ENCODE measurements around the gene HSD11B1. TPM values are rescaled to one million over a fixed set of nuclear protein-coding genes. Genes with fewer than 3 reads are reported as not detected.
A peak's percentile ranks its signal among the peaks of the same experiment; 100 is the strongest.

Gene HSD11B1
- 0.10 TPM for total RNA-seq

- Histone ChIP-seq H3K4me3 (ENCODE audit: low read length) (no peak within 1 kb of the TSS), H3K27me3 (ENCODE audit: insufficient read depth, low read length) (no peaks in the 10 kb centered on the region), H3K4me1 (ENCODE audit: insufficient read depth, low read length) (peaks cover 15% of the 10 kb centered on the region), H3K9me3 (ENCODE audit: low read depth, low read length) (no peaks in the 10 kb centered on the region)
These were observed at the start of gene HSD11B1 for GRCh38 chr1:209704584-209704983. Gene HSD11B1 (plus strand): TSS chr1:209704846. CDS start chr1:209704943, 97 bp downstream.

DNA sequence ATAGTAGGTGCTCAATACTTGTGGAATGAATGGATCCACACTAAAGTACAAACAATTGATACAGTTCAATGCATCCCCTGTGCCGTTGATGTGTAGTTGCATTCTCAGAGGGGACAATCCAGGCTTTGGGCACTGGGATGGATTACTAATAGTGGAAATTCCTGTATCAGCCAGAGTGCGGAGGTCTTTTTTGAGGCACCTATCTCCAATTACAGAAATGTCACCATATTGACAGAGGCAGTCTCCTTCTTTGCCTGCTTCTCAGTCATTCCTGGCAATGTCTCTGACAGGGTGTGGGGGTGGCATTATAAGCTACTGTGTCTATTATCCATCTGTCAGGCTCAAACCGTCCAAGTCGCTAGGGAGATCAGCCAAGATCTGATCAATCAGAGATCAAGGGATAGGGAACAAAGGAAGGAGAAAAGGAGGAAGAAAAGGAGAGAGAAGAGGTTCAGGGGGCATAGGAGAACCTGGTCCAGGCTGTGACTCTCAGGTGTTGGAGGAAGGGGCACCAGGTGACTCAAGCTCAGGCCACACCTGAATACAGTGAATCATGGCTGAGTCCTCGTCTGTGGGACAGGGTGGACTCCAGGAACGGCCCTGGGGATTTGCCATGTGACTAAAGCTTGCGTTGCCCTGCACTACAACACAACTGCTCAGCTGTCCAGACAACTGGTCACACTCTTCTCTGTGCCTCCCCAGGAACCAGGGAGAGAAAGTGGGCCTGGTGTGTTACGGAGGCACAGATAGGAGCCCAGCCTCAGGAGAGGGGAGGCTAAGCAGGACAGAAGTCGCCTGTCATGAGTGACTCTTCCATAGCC, 49.0 kb upstream of the HSD11B1 start:
- Histone ChIP-seq H3K27me3 (ENCODE audit: insufficient read depth, low read length) (no peaks in the 10 kb centered on the region), H3K4me3 (ENCODE audit: low read length) (no peak overlapping the region), H3K9me3 (ENCODE audit: low read depth, low read length) (no peaks in the 10 kb centered on the region), H3K4me1 (ENCODE audit: insufficient read depth, low read length) (peaks cover 54% of the 10 kb centered on the region)

DNA sequence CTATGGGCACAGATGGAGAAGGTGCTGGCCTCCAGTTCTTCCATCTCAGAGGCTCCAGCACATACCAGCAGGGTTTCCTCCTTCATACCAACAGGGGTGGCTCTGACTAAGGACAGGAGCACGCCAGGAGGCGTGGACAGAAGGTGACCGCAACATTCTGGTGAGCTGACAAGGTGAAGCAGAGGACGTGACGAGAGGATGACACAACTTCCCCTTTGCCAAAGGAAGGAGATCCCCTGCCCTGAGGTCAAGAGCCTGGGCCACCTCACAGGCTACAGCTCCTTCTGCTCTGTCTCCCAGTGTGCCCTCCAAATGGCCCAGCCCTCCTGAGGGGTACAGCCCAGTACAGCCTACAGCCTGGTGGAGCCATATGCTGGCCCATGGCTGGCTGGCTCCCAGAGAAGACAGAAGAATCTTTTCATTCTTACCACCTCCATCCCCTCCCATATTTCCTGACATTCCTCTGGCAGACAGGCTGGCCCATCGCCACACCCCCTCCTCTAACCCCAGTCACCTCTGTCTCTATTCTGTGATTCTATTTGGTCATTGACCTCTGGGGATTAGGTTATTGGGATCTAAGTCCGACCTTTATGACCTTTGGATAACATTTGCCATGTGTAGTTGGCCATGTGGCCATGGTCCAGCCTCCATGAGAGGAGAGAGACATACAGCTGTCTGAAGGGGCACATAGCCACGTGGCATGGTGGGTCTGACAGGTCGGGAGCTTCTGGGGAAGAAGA, 47.3 kb upstream of the HSD11B1 start:
- peaks cover 45% of the 10 kb centered on the region for H3K4me1 ChIP-seq (ENCODE audit: insufficient read depth, low read length)
- H3K27me3 ChIP-seq (ENCODE audit: insufficient read depth, low read length) = no peaks in the 10 kb centered on the region
- no peak overlapping the region for H3K4me3 ChIP-seq (ENCODE audit: low read length)
- no peaks in the 10 kb centered on the region for H3K9me3 ChIP-seq (ENCODE audit: low read depth, low read length)

- H3K4me3 ChIP-seq (ENCODE audit: low read length) = no peak overlapping the region
- H3K27me3 ChIP-seq (ENCODE audit: insufficient read depth, low read length) = no peaks in the 10 kb centered on the region
These were observed 46.7 kb upstream of the HSD11B1 start for GRCh38 chr1:209657918-209658317.

DNA sequence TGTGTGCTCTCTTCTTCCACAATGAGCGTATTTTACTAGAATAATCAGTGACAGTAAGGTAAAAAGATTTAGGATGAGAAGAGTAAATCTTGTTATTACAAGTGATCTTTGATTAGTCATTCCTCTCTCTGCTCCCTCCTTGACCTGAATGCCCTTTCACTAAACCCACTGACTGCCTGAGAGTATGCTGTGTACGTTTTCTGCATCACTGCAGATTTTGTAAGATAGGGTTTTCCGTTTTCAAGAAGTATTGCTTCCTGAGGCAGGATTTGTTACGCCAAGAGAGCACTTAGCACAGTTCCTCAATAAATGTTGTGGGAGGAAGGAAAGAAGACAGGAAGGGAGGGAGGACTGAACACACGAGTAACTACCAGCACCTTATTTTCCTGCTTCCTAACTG, 44.7 kb upstream of the HSD11B1 start:
- no peak overlapping the region for H3K4me3 ChIP-seq (ENCODE audit: low read length)
- H3K9me3 ChIP-seq (ENCODE audit: low read depth, low read length) = no peaks in the 10 kb centered on the region
- no peaks in the 10 kb centered on the region for H3K27me3 ChIP-seq (ENCODE audit: insufficient read depth, low read length)
- H3K4me1 ChIP-seq (ENCODE audit: insufficient read depth, low read length) = peaks cover 45% of the 10 kb centered on the region

More at GRCh38 chr1:209657918-209658317, 46.7 kb upstream of the HSD11B1 start:
- H3K4me1 ChIP-seq (ENCODE audit: insufficient read depth, low read length) = peaks cover 45% of the 10 kb centered on the region
- no peaks in the 10 kb centered on the region for H3K9me3 ChIP-seq (ENCODE audit: low read depth, low read length)

DNA sequence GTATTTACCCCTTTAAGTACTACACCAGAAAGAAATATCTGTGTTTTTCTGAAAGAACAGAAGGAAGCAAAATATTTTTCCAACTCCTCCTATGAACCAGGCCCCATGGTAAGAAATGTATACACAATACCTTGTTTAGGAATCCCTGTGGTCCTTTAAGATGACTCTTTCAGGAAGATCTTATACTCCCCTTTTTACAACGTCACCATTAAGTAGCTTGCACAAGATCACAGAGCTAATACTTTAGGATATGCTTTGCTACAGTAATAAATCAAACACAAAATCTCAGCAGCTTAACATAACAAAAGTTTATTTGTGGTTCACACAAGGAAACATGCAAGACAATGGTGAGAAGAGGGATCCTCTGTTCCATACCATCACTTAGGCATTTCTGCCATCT, 43.6 kb upstream of the HSD11B1 start:
- peaks cover 45% of the 10 kb centered on the region for H3K4me1 ChIP-seq (ENCODE audit: insufficient read depth, low read length)
- no peaks in the 10 kb centered on the region for H3K9me3 ChIP-seq (ENCODE audit: low read depth, low read length)
- H3K4me3 ChIP-seq (ENCODE audit: low read length) = no peak overlapping the region
- no peaks in the 10 kb centered on the region for H3K27me3 ChIP-seq (ENCODE audit: insufficient read depth, low read length)

GRCh38 chr1:209662879-209663327, 41.7 kb upstream of the HSD11B1 start:
- Histone ChIP-seq H3K4me1 (ENCODE audit: insufficient read depth, low read length) (peaks cover 32% of the 10 kb centered on the region), H3K27me3 (ENCODE audit: insufficient read depth, low read length) (no peaks in the 10 kb centered on the region), H3K4me3 (ENCODE audit: low read length) (no peak overlapping the region), H3K9me3 (ENCODE audit: low read depth, low read length) (no peaks in the 10 kb centered on the region)

GRCh38 chr1:209667103-209667502, 37.5 kb upstream of the HSD11B1 start:
- peaks cover 7% of the 10 kb centered on the region for H3K4me1 ChIP-seq (ENCODE audit: insufficient read depth, low read length)
- no peak overlapping the region for H3K4me3 ChIP-seq (ENCODE audit: low read length)
- H3K9me3 ChIP-seq (ENCODE audit: low read depth, low read length) = no peaks in the 10 kb centered on the region
- H3K27me3 ChIP-seq (ENCODE audit: insufficient read depth, low read length) = no peaks in the 10 kb centered on the region

GRCh38 chr1:209667708-209668107, 36.9 kb upstream of the HSD11B1 start:
- peaks cover 9% of the 10 kb centered on the region for H3K4me1 ChIP-seq (ENCODE audit: insufficient read depth, low read length)
- no peaks in the 10 kb centered on the region for H3K9me3 ChIP-seq (ENCODE audit: low read depth, low read length)
- H3K4me3 ChIP-seq (ENCODE audit: low read length) = no peak overlapping the region
- H3K27me3 ChIP-seq (ENCODE audit: insufficient read depth, low read length) = no peaks in the 10 kb centered on the region

DNA sequence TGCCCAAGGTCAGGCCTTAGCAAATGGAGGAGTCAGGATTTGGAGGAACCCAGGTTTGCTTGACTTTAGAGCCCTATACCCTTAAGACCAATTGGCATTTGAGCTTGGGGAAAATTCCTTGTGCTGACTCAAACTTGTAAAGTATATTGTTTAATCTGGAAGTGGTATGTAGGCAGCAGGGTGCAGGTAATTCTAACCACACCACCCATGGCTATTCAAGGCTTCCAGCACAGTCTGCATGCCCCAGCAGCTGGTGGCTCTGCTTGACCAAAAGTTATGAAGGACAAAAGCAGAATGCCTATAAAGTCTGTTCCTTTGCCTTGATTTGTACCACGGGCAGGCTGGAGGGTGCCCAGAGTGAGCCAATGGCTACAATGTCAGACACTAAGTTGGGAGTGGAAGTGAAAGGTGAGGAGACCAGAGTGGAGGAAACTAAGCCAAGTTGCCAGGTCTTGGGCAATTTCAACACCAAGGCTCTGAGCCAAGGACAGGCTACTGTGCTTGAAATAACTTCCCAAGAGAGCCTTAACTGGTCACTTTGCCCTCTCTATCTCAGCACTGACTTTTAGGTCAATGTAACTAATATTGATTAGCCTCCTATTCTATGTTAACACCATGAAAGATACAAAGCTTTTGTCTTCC, 34.1 kb upstream of the HSD11B1 start:
- Histone ChIP-seq H3K27me3 (ENCODE audit: insufficient read depth, low read length) (peaks cover 10% of the 10 kb centered on the region), H3K4me3 (ENCODE audit: low read length) (no peak overlapping the region), H3K4me1 (ENCODE audit: insufficient read depth, low read length) (peaks cover 38% of the 10 kb centered on the region), H3K9me3 (ENCODE audit: low read depth, low read length) (no peaks in the 10 kb centered on the region)

GRCh38 chr1:209672705-209673630, 31.7 kb upstream of the HSD11B1 start:
- no peak overlapping the region for H3K4me3 ChIP-seq (ENCODE audit: low read length)
- H3K4me1 ChIP-seq (ENCODE audit: insufficient read depth, low read length) = peaks cover 46% of the 10 kb centered on the region

DNA sequence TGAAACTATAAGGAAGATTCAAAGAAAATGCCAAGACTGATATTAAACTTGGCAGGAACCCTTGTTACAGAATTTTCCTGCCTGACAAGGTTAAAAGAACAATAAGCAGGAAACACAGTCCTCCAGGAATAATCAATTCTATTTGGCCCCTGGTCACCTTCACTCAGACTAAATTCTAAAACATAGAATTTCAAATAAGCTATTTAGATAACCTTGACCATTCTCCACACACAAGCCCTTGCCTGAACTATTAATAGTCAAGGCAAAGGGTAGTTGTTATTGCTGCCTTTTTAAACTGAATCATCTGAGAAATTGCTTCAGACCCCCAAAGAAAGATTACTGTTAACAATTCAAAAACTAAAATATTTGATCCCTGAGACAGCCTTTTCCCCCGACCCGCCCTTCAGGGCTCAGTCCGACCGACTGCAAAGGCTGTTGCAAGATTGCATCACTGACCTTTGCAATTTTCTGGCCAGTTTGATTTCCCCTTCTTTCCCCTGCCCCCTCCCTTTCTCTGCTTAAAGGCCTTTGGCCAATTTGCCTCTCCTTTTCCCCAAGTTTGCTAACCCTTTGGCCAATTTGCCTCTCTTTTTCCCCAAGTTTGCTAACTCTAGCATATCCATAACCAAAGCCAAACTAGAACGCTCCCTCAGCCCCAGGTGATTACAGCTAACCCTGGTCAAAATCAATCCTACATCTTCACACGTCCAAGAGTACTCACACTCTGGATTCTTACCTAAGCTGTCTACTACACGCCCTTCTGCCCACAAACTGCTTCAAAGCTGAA, 30.8 kb upstream of the HSD11B1 start:
- Histone ChIP-seq H3K4me1 (ENCODE audit: insufficient read depth, low read length) (peaks cover 46% of the 10 kb centered on the region), H3K4me3 (ENCODE audit: low read length) (no peak overlapping the region), H3K27me3 (ENCODE audit: insufficient read depth, low read length) (peaks cover 40% of the 10 kb centered on the region), H3K9me3 (ENCODE audit: low read depth, low read length) (no peaks in the 10 kb centered on the region)

More at GRCh38 chr1:209672705-209673630, 31.7 kb upstream of the HSD11B1 start:
- Histone ChIP-seq H3K27me3 (ENCODE audit: insufficient read depth, low read length) (peaks cover 32% of the 10 kb centered on the region), H3K9me3 (ENCODE audit: low read depth, low read length) (no peaks in the 10 kb centered on the region)

GRCh38 chr1:209674957-209675564, 29.6 kb upstream of the HSD11B1 start, which contains the start of gene G0S2:
Gene G0S2 (plus strand): TSS chr1:209675412. CDS start chr1:209675685, 273 bp downstream.
- Histone ChIP-seq H3K9me3 (ENCODE audit: low read depth, low read length) (no peaks in the 10 kb centered on the region), H3K4me1 (ENCODE audit: insufficient read depth, low read length) (peaks cover 45% of the 10 kb centered on the region), H3K4me3 (ENCODE audit: low read length) (peak within 1 kb of the TSS; percentile 33), H3K27me3 (ENCODE audit: insufficient read depth, low read length) (peaks cover 53% of the 10 kb centered on the region)

All from mononuclear cell (primary cell).